Sigmoid colon (tissue), 7 donors: ENCODE results near the gene KIRREL3. TPM values are rescaled to one million over a fixed set of nuclear protein-coding genes. Genes with fewer than 3 reads are reported as not detected.
A peak's percentile ranks its signal among the peaks of the same experiment; 100 is the strongest.

Experiments used
- DNase-seq: peaks from one replicate; pipeline ENCODE4 v3.0.0-alpha.2; 2019
- H3K27ac ChIP-seq, 4 donors: fragments of 200-600 bp; sonication (generic); one replicate each; pipeline ENCODE4 v1.5.1; 2016 to 2019; ENCODE audit warnings: mild to moderate bottlenecking in 1 of 4
- H3K27me3 ChIP-seq, 3 donors: fragments of 200-600 bp; sonication (generic); one replicate each; pipeline ENCODE4 v1.5.1; 2019; ENCODE audit warnings: mild to moderate bottlenecking in 1 of 3
- H3K36me3 ChIP-seq, 4 donors: fragments of 200-600 bp; sonication (generic); one replicate each; pipeline ENCODE4 v1.5.1; 2016 to 2019
- H3K4me1 ChIP-seq, 4 donors: fragments of 200-600 bp; sonication (generic); one replicate each; pipeline ENCODE4 v1.5.1; 2017 to 2019
- H3K4me3 ChIP-seq, 4 donors: fragments of 200-600 bp; sonication (generic); one replicate each; pipeline ENCODE4 v1.5.1; 2017 to 2019; ENCODE audit warnings: mild to moderate bottlenecking in 2 of 4, moderate library complexity in 1 of 4
- H3K9me3 ChIP-seq, 4 donors: fragments of 200-600 bp in 3 of 4; sonication (generic) in 3 of 4; one replicate each; pipeline versions ENCODE4 v1.5.1 to v1.6.1; 2013 to 2019
- EP300 ChIP-seq, 4 donors: sonication (generic); formaldehyde crosslinking; IDR thresholded peaks; one replicate each; pipeline ENCODE4 v1.6.1; 2017; ENCODE audit warnings: antibody characterized with exemption in 4 of 4
- POLR2A ChIP-seq, 2 donors: fragments of 450-650 bp; IDR thresholded peaks; one replicate each; pipeline ENCODE4 v1.6.1; 2016; ENCODE audit warnings: antibody characterized with exemption in 2 of 2, mild to moderate bottlenecking in 2 of 2, moderate library complexity in 2 of 2
- POLR2AphosphoS5 ChIP-seq, 4 donors: sonication (generic); formaldehyde crosslinking; IDR thresholded peaks; one replicate each; pipeline ENCODE4 v1.6.1; 2017; ENCODE audit warnings: antibody characterized with exemption in 4 of 4
- WGBS, 2 donors: extraction: QIAGEN DNeasy Blood & Tissue Kit; methylation state at CpG; one replicate each; pipeline ENCODE4 v1.1.7; 2013; 5-methylcytosine and 5-hydroxymethylcytosine counted together
- intact Hi-C: fragments of 100-400 bp; cut with DNase I; formaldehyde crosslinking; loops from one replicate; pipeline ENCODE4 v1.15.1; 2023
- polyA plus RNA-seq, 3 donors: library from polyadenylated mRNA; stranded (reverse); fragments of 200-250 nt; gene quantifications; one replicate each; pipeline ENCODE4 v1.2.3, GENCODE V29; 2013
- total RNA-seq, 4 donors: library from RNA; depleted of rRNA; stranded (reverse); fragments of >200 nt; gene quantifications; one replicate each; pipeline ENCODE4 v1.1.0, GENCODE V29; 2016
- TF ChIP-seq, protein P1 (sequence below), 4 experiments: fragments of 450-650 bp in 3 of 4; fragments of 200-600 bp in 1 of 4; IDR thresholded peaks; one replicate each; pipeline ENCODE4 v1.5.1; 2016 to 2019; ENCODE audit warnings: antibody characterized with exemption in 4 of 4, mild to moderate bottlenecking in 3 of 4, moderate library complexity in 2 of 4
- donor health status: healthy with polysubstance abuse.
- donor health status: Bipolar disorder and iron deficiency.
- donor health status: healthy.

KIRREL3 gene
- total RNA-seq (1 to 10 TPM in 2 of 4 donors, under 1 TPM in 2; 0.66 to 3.3 (median 1.3) TPM), polyA plus RNA-seq (1 to 10 TPM in 2 of 3 donors, under 1 TPM in 1; under 0.01 to 1.8 (median 1.0) TPM)

DNA sequence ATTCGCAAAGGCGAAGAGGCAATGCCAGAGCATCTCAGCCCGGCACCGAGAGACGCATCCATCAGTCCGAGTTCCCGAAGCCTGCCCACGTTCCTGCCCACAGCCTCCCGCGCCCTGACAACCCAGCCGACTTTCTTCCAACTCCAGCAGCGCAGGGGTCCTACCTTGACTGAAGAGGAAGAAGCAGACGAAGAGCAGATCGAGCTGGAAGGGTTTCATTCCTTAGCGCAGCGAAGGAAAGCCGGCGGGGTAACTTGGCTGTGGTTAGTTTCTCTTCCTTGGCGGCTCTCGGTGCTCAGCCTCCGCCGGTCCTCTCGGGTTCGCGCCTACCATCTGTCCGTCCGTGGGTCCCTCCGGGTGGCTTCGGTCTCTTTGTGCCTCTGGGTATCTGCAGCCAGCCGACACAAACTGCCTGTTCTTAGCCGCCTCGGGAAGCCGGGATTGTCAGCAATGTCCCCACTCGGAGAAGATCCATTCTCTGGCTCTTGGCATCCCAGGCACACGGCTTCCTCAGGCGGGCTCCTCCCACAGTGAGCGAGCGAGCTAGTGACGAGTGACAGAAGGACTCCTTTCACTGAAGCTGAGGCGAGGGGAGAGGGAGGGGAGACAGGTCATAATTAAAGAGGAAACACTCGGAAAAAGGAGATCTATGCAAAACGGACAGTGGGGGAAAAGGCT is at the start of gene KIRREL3:
KIRREL3 (minus strand) TSS at position 480 of the 678 bp plus-strand sequence.
- Histone ChIP-seq H3K9me3 (no peaks in the 10 kb centered on the region), H3K27ac (no peak within 1 kb of the TSS), H3K4me3 (peak within 1 kb of the TSS; percentile 27 to 42 (median 38)), H3K36me3 (no peaks in the 10 kb centered on the region), H3K27me3 (peaks cover 20 to 94% (median 44%) of the 10 kb centered on the region in 3 donors), H3K4me1 (peaks cover 0 to 22% (median 10%) of the 10 kb centered on the region in 4 donors)
- TF ChIP-seq, protein P1, sequence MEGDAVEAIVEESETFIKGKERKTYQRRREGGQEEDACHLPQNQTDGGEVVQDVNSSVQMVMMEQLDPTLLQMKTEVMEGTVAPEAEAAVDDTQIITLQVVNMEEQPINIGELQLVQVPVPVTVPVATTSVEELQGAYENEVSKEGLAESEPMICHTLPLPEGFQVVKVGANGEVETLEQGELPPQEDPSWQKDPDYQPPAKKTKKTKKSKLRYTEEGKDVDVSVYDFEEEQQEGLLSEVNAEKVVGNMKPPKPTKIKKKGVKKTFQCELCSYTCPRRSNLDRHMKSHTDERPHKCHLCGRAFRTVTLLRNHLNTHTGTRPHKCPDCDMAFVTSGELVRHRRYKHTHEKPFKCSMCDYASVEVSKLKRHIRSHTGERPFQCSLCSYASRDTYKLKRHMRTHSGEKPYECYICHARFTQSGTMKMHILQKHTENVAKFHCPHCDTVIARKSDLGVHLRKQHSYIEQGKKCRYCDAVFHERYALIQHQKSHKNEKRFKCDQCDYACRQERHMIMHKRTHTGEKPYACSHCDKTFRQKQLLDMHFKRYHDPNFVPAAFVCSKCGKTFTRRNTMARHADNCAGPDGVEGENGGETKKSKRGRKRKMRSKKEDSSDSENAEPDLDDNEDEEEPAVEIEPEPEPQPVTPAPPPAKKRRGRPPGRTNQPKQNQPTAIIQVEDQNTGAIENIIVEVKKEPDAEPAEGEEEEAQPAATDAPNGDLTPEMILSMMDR (IDR thresholded peaks at IDR 0.05) = no peak
- no peak for TF ChIP-seq EP300 (IDR thresholded peaks at IDR 0.05)
- TF ChIP-seq POLR2A (IDR thresholded peaks at IDR 0.05) = no peak
- peak in 1 of 4 donors; percentile 41 for TF ChIP-seq POLR2AphosphoS5 (IDR thresholded peaks at IDR 0.05)
- no peak for DNase-seq
- intact Hi-C loops = no loop called here
- 2 to 4% methylated on average over 42 of the region's 42 CpGs for WGBS, 2 donors

DNA sequence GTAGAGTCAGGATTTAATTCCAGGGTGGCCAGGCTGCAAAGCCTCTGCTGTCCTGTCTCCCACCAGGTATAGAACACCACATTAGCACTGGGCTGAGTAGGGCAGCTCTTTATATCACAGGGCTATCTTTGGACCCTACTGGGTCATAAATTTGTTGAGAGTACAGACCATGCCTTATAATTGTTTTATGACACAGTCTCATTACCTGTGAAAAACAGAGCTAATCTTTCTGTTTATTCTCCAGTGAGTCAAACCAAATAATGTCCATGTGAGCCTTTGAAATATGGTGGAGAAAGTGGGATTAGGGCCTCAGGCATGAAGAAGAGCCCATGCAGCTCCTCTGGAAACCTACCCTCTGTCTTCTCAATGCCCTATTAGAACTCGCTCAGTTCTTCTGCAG is 49.6 kb upstream of the KIRREL3 start:
- intact Hi-C loops = no loop called here
- H3K9me3 ChIP-seq = no peaks in the 10 kb centered on the region
- H3K27me3 ChIP-seq = no peaks in the 10 kb centered on the region
- TF ChIP-seq, protein P1 (IDR thresholded peaks at IDR 0.05) = no peak
- no peak for TF ChIP-seq POLR2A (IDR thresholded peaks at IDR 0.05)
- WGBS, 2 donors = 61 to 92% methylated on average over 1 of the region's 1 CpG
- H3K4me3 ChIP-seq = no peak overlapping the region
- H3K27ac ChIP-seq = no peak overlapping the region
- no peak for DNase-seq
- H3K4me1 ChIP-seq = no peaks in the 10 kb centered on the region
- no peaks in the 10 kb centered on the region for H3K36me3 ChIP-seq

DNA sequence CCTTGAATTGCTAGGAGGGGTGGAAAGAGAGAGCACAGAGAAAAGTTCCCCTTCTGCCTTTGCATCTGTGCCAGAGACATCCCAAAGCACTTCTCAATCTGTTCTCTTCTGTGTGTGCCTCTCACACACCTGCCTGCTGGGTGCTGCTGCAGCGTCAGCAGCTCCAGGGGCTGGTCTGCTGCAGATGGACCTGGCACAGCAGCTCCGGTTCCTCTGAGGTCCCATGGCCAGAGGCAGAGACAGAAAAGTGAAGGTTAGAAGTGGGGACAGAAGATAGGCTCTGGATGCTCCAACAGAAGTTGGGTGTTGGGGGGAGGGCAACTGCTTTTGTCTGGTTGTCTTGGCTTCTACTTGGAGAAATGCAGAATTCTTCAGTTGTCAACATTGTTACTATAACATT is 48.9 kb upstream of the KIRREL3 start:
- intact Hi-C loops = no loop called here
- 54 to 73% methylated on average over 2 of the region's 2 CpGs for WGBS, 2 donors

DNA sequence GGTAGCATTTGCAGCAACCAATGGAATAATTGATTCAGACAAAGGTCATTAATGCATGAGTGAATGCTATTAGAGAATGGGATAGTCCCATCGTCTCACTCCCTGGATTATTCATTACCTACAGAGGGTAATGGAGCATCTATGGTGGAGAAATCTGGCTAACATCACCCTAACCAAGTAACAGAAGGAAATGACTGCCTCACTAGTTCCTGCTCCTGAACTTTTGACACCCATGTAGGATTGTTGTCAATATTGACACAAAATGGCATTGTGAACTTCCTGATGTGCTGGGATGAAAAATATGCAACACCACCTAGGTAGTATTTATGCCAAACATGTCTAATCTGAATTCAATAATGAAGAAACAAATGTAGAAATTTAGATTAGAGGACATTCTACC is 44.0 kb upstream of the KIRREL3 start:
- TF ChIP-seq, protein P1 (IDR thresholded peaks at IDR 0.05) = no peak
- no peak for TF ChIP-seq POLR2AphosphoS5 (IDR thresholded peaks at IDR 0.05)
- Histone ChIP-seq H3K27ac (no peak overlapping the region), H3K4me3 (no peak overlapping the region), H3K27me3 (no peaks in the 10 kb centered on the region), H3K36me3 (no peaks in the 10 kb centered on the region), H3K9me3 (no peaks in the 10 kb centered on the region), H3K4me1 (no peaks in the 10 kb centered on the region)
- no peak for DNase-seq
- 13 to 43% methylated on average over 1 of the region's 1 CpG for WGBS, 2 donors
- intact Hi-C loops = no loop called here

More for the DNA sequence above, 48.9 kb upstream of the KIRREL3 start:
- TF ChIP-seq EP300 (IDR thresholded peaks at IDR 0.05) = no peak
- TF ChIP-seq, protein P1 (IDR thresholded peaks at IDR 0.05) = no peak
- TF ChIP-seq POLR2AphosphoS5 (IDR thresholded peaks at IDR 0.05) = no peak
- TF ChIP-seq POLR2A (IDR thresholded peaks at IDR 0.05) = no peak
- no peaks in the 10 kb centered on the region for H3K9me3 ChIP-seq
- H3K4me1 ChIP-seq = no peaks in the 10 kb centered on the region
- H3K36me3 ChIP-seq = no peaks in the 10 kb centered on the region
- no peaks in the 10 kb centered on the region for H3K27me3 ChIP-seq
- H3K27ac ChIP-seq = no peak overlapping the region
- no peak for DNase-seq
- H3K4me3 ChIP-seq = no peak overlapping the region

DNA sequence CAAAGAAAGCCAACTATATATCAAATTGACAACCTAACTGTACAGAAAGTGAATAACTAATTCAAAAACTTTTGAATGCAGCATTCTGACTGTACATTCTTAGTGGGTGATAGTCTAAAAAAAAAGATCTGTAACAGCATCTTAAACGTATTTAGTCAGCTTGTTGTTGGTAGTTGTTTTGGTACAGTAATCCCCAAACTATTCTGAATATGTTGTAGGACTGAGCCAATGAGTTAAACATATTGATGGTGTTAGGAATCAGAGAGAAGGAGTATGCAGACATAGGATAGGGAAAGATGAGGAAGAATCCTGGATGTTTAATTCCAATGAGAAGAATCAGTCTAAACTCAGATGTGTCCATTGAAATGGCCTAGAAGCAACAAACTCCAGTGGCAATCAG is 41.9 kb upstream of the KIRREL3 start:
- intact Hi-C loops = no loop called here
- DNase-seq = no peak
- no peak overlapping the region for H3K4me3 ChIP-seq
- no peak overlapping the region for H3K27ac ChIP-seq
- H3K9me3 ChIP-seq = no peaks in the 10 kb centered on the region
- TF ChIP-seq POLR2A (IDR thresholded peaks at IDR 0.05) (no peak), EP300 (IDR thresholded peaks at IDR 0.05) (no peak), POLR2AphosphoS5 (IDR thresholded peaks at IDR 0.05) (no peak)
- TF ChIP-seq, protein P1 (IDR thresholded peaks at IDR 0.05) = no peak
- no peaks in the 10 kb centered on the region for H3K4me1 ChIP-seq
- H3K36me3 ChIP-seq = no peaks in the 10 kb centered on the region
- H3K27me3 ChIP-seq = no peaks in the 10 kb centered on the region
- 77 to 79% methylated on average over 1 of the region's 1 CpG for WGBS, 2 donors
